Measurements from ENCODE around the gene UBE2G1.
"Not testable (repeated sequence)": the region's sequence is repeated elsewhere in the genome, so short reads cannot be mapped to it uniquely, and the experiment has no call there.

The UBE2G1 gene

GRCh38 chr17:4375039-4375748, 8.7 kb upstream of the UBE2G1 start:
- no peak for DNase-seq

DNA sequence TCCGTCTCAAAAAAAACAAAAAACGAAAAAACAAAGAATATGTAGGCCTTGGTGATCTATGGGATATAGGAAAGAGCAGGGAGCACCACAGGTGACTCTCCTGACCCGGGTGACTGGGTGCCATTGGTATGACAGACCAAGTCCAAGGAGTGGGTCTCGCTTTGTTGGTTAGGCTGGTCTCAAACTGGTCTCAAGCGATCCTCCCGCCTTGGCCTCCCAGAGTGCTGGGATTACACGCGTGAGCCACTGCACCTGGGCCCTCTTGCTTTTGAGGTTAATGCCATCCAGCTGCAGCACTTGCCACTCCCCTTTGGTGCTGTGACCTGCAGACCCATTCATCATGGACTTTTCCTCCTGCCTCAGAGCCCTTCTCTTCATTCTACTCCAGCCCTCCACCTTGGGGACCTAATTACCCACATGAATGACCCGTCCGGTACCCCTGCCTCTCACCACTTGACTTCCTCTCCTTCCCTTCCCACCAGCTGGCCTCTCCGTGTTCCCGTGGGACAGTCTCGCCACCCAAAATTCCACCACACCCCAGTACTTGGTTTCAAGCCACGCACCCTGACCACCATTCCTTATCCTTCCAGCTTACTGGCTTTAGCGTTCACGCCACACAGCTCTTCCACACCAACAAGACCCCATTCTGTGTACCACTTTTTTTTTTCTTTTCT, 3.2 kb upstream of the UBE2G1 start:
- no peak for DNase-seq

GRCh38 chr17:4368341-4368740, 1.9 kb upstream of the UBE2G1 start:
- no peak for DNase-seq

GRCh38 chr17:4367177-4367576, 702 bp upstream of the UBE2G1 start:
- DNase-seq, result not testable (repeated sequence)

DNA sequence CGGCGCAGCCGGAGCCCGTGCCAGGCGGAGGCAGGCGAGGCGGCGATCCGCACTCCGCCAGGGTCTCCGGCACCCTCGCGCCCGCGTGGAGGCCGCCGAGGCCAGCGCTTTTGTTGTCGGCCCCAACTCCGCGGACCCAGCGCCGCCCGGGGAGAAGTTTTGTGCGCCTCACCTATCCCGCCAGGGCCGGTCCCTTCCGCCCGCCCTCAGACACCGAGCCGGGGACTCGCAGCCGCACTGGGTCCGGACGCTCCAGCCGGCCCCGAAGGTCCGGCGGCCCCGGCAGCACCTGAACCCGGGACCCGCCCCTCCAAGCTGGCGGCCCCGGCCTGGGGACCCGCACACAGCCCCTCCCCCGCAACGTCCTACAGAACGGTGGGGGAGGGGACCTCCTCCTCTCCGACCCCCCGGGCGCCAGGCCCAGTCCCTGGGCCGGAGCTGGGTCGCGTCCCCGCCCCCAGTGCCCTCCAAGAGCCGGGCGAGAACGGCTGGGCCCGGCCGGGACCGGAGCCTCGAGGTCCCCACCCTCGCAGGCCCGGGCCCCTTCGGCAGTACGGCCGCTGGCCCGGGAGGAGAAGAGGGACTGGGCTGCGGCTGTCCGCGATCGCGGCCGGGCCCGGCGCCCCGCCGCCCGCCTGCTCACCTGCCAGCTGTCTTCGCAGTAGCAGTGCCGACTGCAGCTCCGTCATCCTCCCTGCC, 698 bp downstream of the UBE2G1 start:
- peak; percentile 46 for DNase-seq

- peak; percentile 92 for DNase-seq
Observed at GRCh38 chr17:4365103-4365627, 1.3 kb downstream of the UBE2G1 start.

DNA sequence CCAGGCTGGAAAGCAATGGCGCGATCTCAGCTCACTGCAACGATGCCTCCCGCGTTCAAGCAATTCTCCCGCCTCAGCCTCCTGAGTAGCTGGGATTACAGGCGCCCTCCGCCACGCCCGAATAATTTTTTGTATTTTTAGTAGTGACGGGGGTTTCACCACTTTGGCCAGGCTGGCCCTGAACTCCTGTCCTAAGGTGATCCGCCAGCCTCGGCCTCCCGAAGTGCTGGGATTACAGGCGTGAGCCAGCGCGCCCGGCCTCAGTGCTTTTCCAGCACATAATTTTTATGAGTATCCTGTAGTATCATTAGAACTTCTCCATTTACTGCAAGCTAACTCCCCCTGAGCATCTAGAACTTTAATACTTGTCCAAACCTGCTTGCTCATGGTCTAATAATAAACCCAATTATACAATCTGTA, 1.8 kb downstream of the UBE2G1 start:
- no peak for DNase-seq

DNA sequence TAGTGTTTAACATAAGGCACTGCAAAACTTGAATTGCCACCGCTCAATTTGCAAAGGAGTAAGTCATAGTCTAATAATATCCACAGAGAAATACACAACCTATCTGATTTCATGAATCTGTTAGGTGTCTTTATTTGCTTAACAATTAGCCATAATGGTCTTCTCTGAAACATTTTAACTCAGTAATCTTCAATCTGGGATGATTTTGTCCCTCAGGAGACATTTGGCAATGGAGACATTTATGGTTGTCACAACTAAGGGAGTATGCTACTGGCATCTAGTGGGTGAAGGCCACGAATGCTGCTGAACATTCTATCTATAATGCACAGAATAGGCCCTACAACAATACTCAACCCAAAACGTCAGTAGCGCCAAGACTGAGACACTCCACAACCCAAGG, 4.3 kb downstream of the UBE2G1 start:
- no peak for DNase-seq

DNA sequence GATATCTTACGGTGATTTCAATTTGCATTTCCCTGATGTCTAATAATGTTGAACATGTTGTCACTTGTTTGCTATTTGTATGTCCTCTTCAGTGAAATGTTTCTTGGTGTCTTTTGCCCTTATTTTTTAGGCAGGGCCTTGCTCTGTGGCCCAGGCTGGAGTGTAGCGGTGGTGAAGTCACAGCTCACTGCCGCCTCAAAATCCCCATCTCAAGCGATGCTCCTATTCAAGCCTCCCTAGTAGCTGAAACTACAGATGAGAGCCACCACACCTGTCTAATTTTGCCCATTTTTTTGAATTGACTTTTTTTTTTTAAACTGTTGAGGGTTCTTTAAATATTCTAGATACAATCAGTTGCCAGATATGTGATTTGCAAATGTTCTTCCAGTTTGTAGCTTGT, 8.3 kb downstream of the UBE2G1 start:
- no peak for DNase-seq

- no peak for DNase-seq
Observed at GRCh38 chr17:4357671-4358070, 8.8 kb downstream of the UBE2G1 start.

- no peak for DNase-seq
Observed at GRCh38 chr17:4357030-4357628, 9.3 kb downstream of the UBE2G1 start.

DNA sequence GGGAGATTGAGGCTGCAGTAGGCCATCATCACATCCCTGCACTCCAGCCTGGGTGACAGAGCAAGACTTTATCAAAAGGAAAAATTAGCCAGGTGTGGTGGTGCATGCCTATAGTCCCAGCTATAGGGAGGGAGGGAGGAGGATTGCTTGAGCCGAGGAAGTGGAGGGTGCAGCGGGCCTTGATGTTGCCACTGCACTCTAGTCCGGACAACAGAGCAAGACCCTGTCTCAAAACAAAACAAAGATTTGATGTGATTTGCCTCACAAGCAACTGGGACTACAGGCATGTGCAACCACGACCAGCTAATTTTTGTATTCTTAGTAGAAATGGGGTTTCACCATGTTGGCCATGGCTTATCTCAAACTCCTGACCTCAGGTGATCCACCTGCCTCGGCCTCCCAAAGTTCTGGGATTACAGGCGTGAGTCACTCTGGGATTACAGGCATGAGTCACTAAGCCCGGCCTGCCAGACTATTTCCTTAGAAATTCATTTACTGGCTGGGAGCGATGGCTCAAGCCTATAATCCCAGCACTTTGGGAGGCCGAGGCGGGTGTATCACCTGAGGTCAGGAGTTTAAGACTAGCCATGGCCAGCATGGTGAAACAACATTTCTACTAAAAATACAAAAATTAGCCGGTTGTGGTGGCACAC, 11.5 kb downstream of the UBE2G1 start:
- no peak for DNase-seq

DNA sequence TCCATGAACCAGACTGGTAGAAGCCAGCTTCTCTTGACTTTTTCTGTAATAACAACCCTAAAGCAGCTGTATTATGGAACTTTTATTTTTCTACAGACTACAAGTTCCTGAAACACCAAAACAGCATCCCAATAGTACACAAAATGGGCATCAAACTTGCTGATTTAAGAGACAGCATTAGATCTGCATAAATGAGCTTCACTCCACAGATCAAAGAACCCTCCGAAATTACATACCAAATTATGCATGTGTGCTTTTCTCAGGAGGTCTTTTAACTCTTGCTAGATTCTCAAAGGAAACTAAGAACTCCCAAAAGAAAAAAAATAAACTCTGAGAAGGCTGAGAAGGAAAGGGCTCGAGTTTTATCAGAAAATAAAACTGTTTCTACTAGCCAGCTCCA, 12.3 kb downstream of the UBE2G1 start:
- DNase-seq, result no peak

DNA sequence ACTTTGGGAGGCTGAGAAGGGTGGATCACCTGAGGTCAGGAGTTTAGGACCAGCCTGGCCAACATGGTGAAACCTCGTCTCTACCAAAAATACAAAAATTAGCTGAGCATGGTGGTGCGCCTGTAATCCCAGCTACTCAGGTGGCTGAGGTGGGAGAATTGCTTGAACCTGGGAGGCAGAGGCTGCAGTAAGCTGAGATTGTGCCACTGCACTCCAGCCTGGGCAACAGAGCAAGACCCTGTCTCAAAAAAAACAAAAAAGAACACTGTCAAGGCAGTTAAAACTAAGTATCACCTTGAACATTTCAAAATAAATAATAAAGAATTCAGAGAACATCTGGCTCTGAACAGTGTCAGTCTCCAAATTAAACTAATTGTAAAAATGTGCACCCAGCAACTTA, 16.3 kb downstream of the UBE2G1 start:
- DNase-seq, result not testable (repeated sequence)

DNA sequence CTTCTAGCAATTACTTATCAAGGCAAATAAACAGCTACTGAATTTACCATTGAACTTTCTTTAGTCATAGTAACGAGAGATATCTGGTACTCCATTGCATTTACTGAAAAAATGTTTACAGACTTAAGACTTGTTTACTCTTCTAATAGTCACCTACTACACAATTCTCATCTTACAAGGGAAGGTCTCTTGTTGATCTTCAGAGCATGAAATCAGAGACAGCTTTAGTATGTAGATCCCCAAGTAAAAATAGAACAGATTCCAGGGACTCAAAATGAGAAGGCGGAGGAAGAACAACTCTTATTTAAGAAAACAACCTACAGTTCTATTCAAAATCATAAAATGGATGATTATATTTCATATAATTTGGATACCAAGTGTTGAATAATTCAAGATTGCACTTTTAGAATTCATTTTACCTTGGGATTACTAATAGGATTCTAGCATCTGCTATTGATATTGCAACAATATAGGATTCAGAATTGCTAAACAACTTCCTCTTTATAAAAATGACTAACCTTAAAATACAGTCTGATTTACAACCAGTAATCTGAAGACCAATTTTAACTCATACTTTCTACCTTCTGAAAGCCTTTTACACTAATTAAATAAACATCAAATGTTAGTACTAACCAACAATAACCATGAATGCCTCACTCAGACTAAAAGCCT, 20.8 kb downstream of the UBE2G1 start:
- no peak for DNase-seq

DNA sequence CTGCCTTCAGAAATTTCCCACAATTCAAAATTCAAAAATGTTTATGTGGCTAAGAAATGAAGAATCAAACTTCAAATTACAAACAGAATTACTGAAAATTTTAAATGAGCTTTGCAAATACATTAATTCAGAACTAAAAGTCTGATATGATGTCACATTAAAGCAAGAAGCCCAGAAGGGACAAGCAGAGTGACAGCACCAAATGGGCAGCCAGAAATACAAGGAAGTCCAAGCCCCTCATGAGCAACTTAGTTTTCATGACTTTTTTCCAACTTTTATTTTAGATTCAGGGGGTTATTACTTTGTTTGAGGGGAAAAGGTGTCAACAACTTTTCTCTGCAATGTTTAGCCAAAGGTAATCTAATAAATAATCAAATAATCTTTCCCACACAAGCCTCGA, 21.5 kb downstream of the UBE2G1 start:
- DNase-seq, result no peak

DNA sequence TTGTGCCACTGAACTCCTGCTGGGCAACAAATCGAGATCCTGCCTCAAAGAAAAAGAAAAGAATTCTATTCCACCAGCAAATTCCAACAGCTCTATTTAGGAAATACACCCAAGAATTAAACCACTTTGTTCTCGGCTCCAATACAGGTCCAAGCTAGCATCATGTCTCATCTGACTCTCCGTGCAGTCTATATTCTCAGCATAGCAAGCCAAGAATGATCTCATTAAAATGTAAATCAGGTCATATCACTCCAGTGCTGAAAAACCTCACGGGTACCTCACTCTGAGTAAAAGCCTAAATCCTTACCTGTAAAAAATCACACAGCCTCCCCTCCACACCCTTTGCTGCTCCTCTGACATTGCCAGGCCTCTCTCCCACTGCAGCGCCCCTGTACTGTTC, 23.9 kb downstream of the UBE2G1 start:
- DNase-seq, result no peak

DNA sequence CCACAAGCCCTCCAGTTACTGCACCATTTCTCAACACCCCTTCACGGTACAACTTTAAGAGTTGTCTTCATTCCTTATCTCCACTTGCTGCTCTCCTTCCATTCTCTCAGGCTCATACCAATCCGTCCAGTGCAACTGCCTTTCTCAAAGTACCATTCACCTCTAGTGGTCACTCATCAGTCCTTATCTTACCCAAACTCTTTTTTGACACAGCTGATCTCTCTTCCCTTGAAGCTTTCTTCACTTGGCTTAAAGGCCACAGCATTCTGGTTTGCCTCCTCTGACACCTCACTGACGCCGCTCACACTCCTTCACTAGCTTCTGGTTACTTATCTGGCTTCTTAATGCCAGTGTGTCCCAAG, 24.9 kb downstream of the UBE2G1 start:
- DNase-seq, result no peak

DNA sequence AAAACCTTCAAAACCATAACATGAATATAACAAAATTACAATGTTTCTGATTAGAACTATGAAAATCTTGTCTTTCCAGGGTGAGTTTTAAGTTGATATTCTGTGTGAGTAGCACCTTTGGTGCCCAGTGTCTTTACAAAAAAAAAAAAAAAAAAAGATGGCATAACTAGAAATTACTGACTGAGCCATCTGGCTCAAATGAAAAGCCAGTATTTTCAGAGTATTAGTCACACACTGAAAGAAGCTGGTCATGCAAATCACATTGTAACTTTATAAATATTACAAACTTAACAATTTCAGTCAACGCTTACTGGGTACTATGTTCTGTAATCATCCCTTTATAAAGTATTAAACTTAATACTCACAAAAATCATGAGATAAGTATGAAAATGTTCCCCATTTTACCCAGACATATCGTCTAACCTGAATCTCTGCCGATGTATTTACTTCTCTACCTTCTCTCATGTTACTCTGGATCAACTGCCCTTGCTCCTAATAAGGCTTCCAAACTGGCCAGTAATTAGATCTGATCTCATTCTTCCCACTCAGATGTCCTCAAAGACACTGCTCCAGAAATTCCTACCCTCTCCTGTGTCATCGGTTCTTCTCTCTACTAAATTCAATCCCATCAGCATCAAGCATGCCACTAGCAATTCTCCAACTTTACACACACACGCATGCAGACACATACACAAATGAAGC, 25.4 kb downstream of the UBE2G1 start:
- DNase-seq, result no peak

DNA sequence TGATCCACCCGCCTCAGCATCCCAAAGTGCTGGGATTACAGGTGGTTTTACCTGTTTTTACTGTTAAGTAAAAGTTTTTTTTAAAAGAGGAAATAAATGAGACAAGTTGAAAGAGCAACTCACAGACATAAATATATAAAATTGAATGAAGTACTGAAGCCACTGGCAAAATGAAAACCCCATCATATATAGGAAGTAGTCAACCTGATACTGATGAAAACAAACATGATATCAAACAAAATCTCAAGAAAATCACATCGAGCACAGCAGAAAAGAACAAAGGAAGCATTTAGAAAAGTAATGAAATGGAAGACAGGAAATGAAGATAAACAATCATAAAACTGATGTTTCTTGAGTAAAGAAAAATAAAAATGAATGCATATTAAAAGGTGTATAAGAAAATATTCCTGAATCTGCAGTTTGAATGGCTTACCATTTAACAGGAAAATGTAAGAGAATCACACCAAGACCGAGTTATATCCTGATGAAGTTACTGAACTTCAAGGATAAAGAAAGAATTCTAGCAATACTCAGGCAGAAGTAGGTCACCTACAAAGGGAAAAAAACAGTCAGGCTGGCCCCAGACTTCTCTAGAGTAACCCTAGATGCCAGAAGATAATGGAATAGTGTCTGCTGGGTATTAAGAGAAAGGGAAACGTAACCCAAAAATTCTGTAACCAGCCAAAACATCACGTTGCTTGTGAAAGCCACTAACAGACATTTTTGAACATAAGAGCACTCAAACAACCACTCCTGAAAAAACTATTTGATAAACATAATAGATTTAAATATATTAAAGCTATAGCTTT, 31.5 kb downstream of the UBE2G1 start:
- DNase-seq, result no peak

DNA sequence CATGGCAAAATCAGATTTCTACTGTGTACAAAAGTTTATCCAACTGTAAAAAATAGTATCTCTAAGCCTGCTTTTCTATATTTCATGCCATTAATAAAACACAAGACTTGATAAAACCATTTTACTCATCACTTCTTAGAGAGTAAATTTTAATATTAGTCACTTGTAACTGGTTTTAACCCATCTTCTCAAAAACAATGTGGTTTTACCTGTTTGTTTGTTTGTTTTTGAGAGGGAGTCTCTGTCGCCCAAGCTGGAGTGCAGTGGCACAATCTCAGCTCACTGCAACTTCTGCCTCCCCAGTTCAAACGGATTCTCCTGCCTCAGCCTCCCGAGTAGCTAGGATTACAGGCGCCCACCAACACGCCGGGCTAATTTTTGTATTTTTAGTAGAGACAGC, 32.1 kb downstream of the UBE2G1 start:
- no peak for DNase-seq

Measured in NCI-H2171 (cell line).